Small intestine (tissue), 7 donors: ENCODE measurements around the gene CACNG4. TPM values are rescaled to one million over a fixed set of nuclear protein-coding genes. Genes with fewer than 3 reads are reported as not detected.

Experiments
- DNase-seq, 2 donors: peaks; one replicate each; pipeline versions ENCODE4 v3.0.0 to v3.0.0-alpha.2; 2013
- FAIRE-seq: peaks from 2 replicates; lab custom pipeline; 2012; peaks lifted over from hg19 to GRCh38; lab: Jason Lieb, UNC
- H3K27ac ChIP-seq, 3 donors: one replicate each; pipeline ENCODE4 v1.5.1; 2013; ENCODE audit warnings: low read length in 2 of 3, mild to moderate bottlenecking in 2 of 3, control low read depth in 1 of 3, inconsistent platforms in 1 of 3, low read depth in 1 of 3, moderate library complexity in 1 of 3
- H3K27me3 ChIP-seq, 3 donors: one replicate each; pipeline ENCODE4 v1.6.1; 2013; ENCODE audit warnings: low read length in 3 of 3, inconsistent platforms in 1 of 3; ENCODE audit not compliant: control insufficient read depth in 3 of 3, insufficient read depth in 3 of 3
- H3K36me3 ChIP-seq, 3 donors: one replicate each; pipeline ENCODE4 v1.6.1; 2013; ENCODE audit warnings: low read length in 3 of 3, inconsistent platforms in 1 of 3, low read depth in 1 of 3, mild to moderate bottlenecking in 1 of 3, moderate library complexity in 1 of 3; ENCODE audit not compliant: control insufficient read depth in 3 of 3, insufficient read depth in 2 of 3
- H3K4me1 ChIP-seq, 3 donors: one replicate each; pipeline ENCODE4 v1.6.1; 2013; ENCODE audit warnings: low read length in 2 of 3, inconsistent platforms in 1 of 3, low read depth in 1 of 3, mild to moderate bottlenecking in 1 of 3, moderate library complexity in 1 of 3; ENCODE audit not compliant: control insufficient read depth in 3 of 3, insufficient read depth in 2 of 3
- H3K4me3 ChIP-seq, 3 donors: one replicate each; pipeline ENCODE4 v1.5.1; 2013; ENCODE audit warnings: low read length in 3 of 3, control low read depth in 1 of 3, inconsistent platforms in 1 of 3, low read depth in 1 of 3, mild to moderate bottlenecking in 1 of 3, moderate library complexity in 1 of 3
- H3K9me3 ChIP-seq, 2 donors: one replicate each; pipeline ENCODE4 v1.6.1; 2013; ENCODE audit warnings: low read depth in 1 of 2, low read length in 1 of 2; ENCODE audit not compliant: control insufficient read depth in 2 of 2, insufficient read depth in 1 of 2
- WGBS, 3 donors: extraction: QIAGEN DNeasy Blood & Tissue Kit; methylation state at CpG; one replicate each; pipeline ENCODE4 v1.1.7; 2013; 5-methylcytosine and 5-hydroxymethylcytosine counted together
- polyA plus RNA-seq, 4 donors: library from polyadenylated mRNA; stranded (reverse) in 3 of 4; unstranded in 1 of 4; fragments of 200-250 nt in 3 of 4; fragments of 120-200 nt in 1 of 4; gene quantifications; one replicate each; pipeline versions ENCODE4 v1.2.1 to v1.2.3, GENCODE V29; 2013
- donor health status: healthy with polysubstance abuse.
- donor health status: control.
- donor health status: control.
- donor health status: Bipolar disorder and iron deficiency.
- donor health status: healthy.

The CACNG4 gene
- polyA plus RNA-seq, 4 donors = 0.27 to 0.64 (median 0.51) TPM; not detected in 1

DNA sequence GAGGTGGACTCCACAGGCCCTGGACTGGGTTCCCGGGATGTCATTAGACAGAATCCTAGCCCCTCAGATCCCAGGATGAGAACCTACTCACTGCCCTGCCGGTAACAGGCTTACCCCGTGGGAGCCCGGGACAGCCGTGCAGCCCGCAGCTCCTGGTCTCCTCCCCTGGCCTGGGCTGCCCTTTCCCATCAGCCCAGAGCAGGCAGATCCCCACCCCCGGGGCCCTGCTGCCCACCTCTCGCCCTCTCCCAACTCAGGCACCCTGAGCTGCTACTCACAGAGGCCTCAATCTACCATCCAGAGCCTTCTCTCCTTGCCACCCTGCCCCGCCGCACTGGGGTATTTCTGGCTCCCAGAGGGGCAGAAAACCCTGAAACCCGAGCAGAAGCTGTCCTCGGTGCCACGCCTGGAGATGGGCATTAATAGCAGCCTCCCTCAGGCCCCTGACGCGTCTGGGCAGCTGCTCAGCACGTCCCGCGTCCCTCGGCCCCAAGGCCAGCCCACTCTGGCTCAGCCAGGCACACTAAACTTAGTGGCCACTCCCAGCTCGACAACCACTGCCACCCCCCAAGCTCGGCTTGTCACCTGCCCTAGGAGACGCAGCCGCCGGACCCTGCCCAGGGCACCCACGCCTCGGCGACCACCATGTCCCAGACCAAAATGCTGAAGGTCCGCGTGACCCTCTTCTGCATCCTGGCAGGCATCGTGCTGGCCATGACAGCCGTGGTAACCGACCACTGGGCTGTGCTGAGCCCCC is 79.7 kb downstream of the CACNG4 start, which contains the start of gene CACNG1:
Gene CACNG1, plus strand, starts transcription at position 539 of the 757 bp plus-strand sequence. Its CDS starts 107 bp downstream, at position 646.
- Histone ChIP-seq H3K9me3 (peaks cover 0 to 12% of the 10 kb centered on the region in 2 donors), H3K4me1 (no peaks in the 10 kb centered on the region), H3K36me3 (no peaks in the 10 kb centered on the region), H3K4me3 (no peak within 1 kb of the TSS), H3K27ac (no peak within 1 kb of the TSS), H3K27me3 (no peaks in the 10 kb centered on the region)
- FAIRE-seq = no peak
- DNase-seq = no peak
- 88 to 93% (median 88%) methylated on average over 30 to 32 of the region's 32 CpGs for WGBS, 3 donors

DNA sequence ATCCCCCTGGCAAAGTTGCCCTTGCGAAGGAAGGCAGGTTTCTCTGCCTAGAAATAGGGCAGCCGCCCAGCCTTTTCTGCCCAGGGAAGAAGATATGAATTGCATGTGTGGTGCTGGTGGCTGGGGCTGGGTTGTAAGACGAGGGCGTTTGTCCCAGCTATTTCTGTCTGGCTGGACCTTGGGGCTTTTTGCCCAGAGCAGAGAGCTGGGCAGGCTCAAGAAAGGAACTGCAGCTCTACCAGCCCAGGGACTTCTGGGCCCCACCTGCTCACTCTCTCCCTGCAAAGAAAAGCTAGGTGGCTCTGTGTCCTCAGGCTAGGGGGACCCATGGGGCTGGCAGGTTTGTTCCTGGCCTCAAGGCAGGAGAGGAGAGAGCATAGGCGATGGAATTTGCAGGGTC is 80.4 kb downstream of the CACNG4 start:
- Histone ChIP-seq H3K36me3 (peaks cover 0 to 1% (median 0%) of the 10 kb centered on the region in 3 donors), H3K4me1 (no peaks in the 10 kb centered on the region), H3K4me3 (no peak overlapping the region), H3K27ac (no peak overlapping the region), H3K9me3 (peaks cover 0 to 15% of the 10 kb centered on the region in 2 donors), H3K27me3 (no peaks in the 10 kb centered on the region)
- DNase-seq (no peak), FAIRE-seq (no peak)
- WGBS, 3 donors = 78 to 89% (median 85%) methylated on average over 5 of the region's 5 CpGs

DNA sequence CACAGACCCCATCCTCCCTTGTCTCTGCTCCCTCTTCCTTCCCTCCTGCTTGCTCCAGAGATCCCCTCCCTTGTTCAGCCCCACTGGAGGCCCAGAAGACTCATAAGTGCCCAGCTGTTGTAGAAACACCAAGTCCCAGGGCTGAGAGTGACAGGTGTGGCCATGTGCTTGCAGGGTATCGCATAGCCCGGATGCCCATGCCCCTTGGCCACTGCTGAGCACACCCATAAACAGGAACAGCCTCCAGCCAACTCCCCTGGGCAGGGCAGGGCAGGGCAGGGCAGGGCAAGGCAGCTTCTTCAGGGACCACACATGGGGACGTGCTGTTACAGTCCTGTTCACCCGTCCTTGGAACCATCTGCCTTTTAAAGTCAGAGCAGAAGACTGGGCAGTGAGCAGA is 81.9 kb downstream of the CACNG4 start:
- no peak overlapping the region for H3K4me3 ChIP-seq
- peaks cover 0 to 15% of the 10 kb centered on the region in 2 donors for H3K9me3 ChIP-seq
- DNase-seq (peak in 1 of 2 donors; percentile 69), FAIRE-seq (no peak)
- no peaks in the 10 kb centered on the region for H3K27me3 ChIP-seq
- 10 to 56% (median 39%) methylated on average over 4 of the region's 4 CpGs for WGBS, 3 donors
- H3K36me3 ChIP-seq = peaks cover 0 to 2% (median 0%) of the 10 kb centered on the region in 3 donors
- H3K4me1 ChIP-seq = no peaks in the 10 kb centered on the region
- no peak overlapping the region for H3K27ac ChIP-seq

- FAIRE-seq = no peak
- WGBS, 3 donors = 76 to 81% (median 77%) methylated on average over 1 of the region's 1 CpG
- no peak overlapping the region for H3K27ac ChIP-seq
Measured at GRCh38 chr17:67047382-67047781, 82.9 kb downstream of the CACNG4 start.

DNA sequence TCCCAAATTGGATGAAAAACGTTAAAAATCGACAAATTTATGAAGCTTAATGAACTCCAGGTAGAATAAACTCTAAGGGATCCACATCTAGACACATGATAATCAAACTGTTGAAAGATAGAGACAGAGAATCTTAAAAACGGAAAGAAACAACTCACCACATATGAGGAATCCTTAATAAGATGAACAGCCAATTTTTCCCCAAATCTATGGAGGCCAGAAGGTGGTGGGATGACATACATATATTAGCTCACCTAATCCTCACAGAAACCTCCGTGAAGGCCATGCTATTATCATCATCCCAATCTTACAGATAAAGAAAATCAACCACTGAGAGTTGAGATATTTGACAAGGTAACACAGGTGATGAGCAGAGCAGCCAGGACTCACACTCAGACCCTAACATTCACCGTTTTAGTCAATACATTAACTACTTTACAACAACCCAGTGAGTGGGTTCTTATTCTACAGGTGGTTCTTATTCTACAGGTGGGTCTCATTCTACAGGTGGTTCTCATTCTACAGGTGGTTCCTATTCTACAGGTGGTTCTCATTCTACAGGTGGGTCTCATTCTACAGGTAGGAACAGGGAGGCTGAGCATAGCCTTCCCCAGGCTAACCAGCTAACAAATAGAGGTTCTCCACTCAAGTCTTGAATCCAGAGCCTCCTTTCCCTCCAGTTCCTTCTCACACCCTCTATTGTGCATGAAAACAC is 84.7 kb downstream of the CACNG4 start:
- no peak overlapping the region for H3K27ac ChIP-seq
- WGBS, 3 donors = 77 to 80% (median 79%) methylated on average over 5 of the region's 5 CpGs
- H3K4me3 ChIP-seq = no peak overlapping the region
- no peak for DNase-seq
- H3K9me3 ChIP-seq = peaks cover 0 to 15% of the 10 kb centered on the region in 2 donors
- FAIRE-seq = no peak
- H3K36me3 ChIP-seq = peaks cover 0 to 2% (median 0%) of the 10 kb centered on the region in 3 donors
- H3K4me1 ChIP-seq = no peaks in the 10 kb centered on the region
- no peaks in the 10 kb centered on the region for H3K27me3 ChIP-seq

More at GRCh38 chr17:67047382-67047781, 82.9 kb downstream of the CACNG4 start:
- Histone ChIP-seq H3K36me3 (peaks cover 0 to 2% (median 0%) of the 10 kb centered on the region in 3 donors), H3K4me3 (no peak overlapping the region), H3K27me3 (no peaks in the 10 kb centered on the region), H3K4me1 (no peaks in the 10 kb centered on the region), H3K9me3 (peaks cover 0 to 15% of the 10 kb centered on the region in 2 donors)
- no peak for DNase-seq

- DNase-seq (no peak), FAIRE-seq (no peak)
- Histone ChIP-seq H3K9me3 (peaks cover 0 to 15% of the 10 kb centered on the region in 2 donors), H3K27ac (no peak overlapping the region), H3K4me1 (no peaks in the 10 kb centered on the region), H3K36me3 (peaks cover 0 to 2% (median 0%) of the 10 kb centered on the region in 3 donors), H3K4me3 (no peak overlapping the region), H3K27me3 (no peaks in the 10 kb centered on the region)
- WGBS, 3 donors = 100% methylated on average over 1 of the region's 1 CpG
Measured at GRCh38 chr17:67050066-67050465, 85.6 kb downstream of the CACNG4 start.

DNA sequence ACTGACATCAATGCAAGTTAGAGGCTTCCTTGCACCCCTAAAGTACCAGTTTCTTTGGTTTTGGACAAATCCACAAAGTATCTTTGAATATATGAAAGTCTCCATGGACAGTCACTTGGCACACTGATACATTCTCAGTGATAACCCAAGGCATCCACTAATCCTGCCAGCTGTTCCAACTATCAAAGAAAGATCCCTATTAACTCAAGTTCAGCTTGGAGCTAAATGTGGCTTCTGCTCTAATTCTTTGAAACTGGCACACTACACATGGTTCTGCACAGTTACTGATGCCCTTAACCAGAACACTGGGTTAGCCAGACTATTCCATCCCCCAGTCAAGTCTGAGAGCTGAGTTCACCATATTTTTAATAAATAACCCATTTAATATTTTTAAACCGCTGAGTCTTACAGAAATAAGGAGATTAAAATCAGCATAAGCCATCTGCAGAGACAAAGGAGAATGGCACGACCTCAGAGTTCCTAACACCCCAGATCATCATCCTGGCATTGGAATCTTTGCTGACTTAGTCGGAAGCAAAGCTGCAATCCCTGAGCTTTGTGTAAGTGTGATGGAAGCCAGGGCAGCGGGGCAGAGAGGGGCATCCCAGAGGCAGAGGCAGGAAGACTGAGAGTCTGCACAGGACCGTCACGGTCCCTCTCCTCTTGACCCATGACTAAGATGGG is 86.1 kb downstream of the CACNG4 start:
- WGBS, 3 donors = 84 to 91% (median 86%) methylated on average over 6 of the region's 6 CpGs
- H3K27me3 ChIP-seq = no peaks in the 10 kb centered on the region
- H3K36me3 ChIP-seq = peaks cover 0 to 2% (median 0%) of the 10 kb centered on the region in 3 donors
- FAIRE-seq = no peak
- DNase-seq = no peak
- H3K27ac ChIP-seq = no peak overlapping the region
- H3K4me1 ChIP-seq = no peaks in the 10 kb centered on the region
- no peak overlapping the region for H3K4me3 ChIP-seq
- peaks cover 0 to 15% of the 10 kb centered on the region in 2 donors for H3K9me3 ChIP-seq

DNA sequence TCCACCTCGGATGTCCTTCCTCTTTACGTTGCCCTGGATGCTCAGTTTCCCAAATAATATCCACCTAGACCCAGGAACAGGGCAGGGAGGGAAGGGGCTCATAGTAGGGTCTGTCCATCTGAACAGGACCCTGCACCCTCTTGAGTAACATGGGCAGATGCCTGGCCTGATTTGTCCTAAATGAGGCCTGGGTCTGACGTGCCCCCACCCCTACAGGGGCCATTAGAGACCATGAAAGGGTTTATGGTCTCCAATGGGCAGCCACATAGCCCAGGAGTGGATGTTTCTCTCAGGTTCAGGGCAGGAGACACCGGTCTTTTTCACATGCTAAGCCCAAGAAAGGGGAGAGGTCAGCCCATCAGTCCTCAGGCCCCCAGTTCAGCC is 86.6 kb downstream of the CACNG4 start:
- DNase-seq (no peak), FAIRE-seq (no peak)
- peaks cover 0 to 2% (median 0%) of the 10 kb centered on the region in 3 donors for H3K36me3 ChIP-seq
- WGBS, 3 donors = 67 to 81% (median 80%) methylated on average over 4 of the region's 4 CpGs
- H3K27me3 ChIP-seq = no peaks in the 10 kb centered on the region
- H3K9me3 ChIP-seq = peaks cover 0 to 15% of the 10 kb centered on the region in 2 donors
- no peak overlapping the region for H3K4me3 ChIP-seq
- H3K4me1 ChIP-seq = peaks cover 0 to 2% (median 0%) of the 10 kb centered on the region in 3 donors
- H3K27ac ChIP-seq = no peak overlapping the region
